HK-2 (cell line): ENCODE measurements around the gene CDH13.
A peak's percentile ranks its signal among the peaks of the same experiment; 100 is the strongest.

Experiments
- DNase-seq: peaks from one replicate; pipeline ENCODE4 v3.0.0-alpha.2; 2018; ENCODE audit not compliant: unreplicated experiment

CDH13 gene

GRCh38 chr16:83345846-83346640 is 719.3 kb downstream of the CDH13 start:
- no peak for DNase-seq

DNA sequence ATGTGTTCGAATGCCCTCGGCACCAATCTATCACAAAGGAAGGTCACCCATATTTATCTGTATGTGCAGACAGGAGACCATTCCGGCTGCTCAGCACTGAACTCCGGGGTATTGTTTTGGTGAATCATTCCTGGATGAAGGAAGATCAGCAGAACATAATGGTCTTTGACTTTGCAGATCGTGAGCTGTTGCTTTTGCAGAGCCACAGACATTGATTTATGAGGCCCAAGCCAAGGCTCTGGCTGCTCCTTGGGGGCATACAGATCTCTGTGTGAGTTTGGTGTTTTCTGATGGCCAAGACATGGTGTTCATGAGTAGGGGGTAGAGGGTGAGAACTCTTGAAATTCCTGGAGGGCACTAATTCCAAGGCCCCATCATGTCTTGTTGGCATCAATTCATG is 722.2 kb downstream of the CDH13 start:
- DNase-seq: no peak

DNA sequence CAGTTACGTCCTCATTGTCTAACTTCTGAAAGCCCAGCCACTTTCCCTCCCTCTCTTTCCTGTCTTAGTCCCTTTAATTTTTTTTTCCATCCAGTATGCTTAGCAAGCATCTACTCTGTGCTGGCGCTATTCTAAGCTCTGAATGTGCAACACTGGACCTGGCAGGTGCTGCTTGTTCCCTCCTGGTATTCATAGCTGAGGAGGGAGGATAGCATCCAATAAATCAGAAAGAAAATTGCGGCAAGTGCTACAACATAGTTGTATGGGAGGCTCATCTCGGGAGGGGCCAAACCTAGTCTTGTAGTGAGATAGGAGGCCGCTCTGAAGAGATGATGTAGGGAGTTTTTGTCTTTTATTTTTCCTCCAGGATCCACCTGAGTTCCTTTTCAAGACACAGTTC is 723.7 kb downstream of the CDH13 start:
- no peak for DNase-seq

- no peak for DNase-seq
Observed at GRCh38 chr16:83351846-83352245, 725.1 kb downstream of the CDH13 start.

DNA sequence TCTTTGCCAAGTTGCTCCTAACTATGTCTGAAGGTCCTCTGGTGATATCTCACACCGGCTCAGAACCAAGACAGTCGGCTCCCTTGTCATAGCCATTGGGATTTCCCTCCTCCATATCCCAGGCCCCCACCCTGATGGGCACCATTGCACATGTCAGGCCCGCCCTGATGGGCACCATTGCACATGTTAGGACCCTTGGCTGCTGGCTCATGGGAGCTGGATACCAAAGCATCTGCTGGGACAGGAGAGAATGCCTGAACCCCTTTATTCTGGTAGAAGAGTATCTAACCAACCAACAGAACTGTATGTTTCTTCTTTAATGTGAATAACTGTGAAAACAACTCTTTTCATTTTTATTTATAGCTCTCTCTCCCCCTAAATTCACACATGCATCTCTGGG is 726.5 kb downstream of the CDH13 start:
- no peak for DNase-seq

DNA sequence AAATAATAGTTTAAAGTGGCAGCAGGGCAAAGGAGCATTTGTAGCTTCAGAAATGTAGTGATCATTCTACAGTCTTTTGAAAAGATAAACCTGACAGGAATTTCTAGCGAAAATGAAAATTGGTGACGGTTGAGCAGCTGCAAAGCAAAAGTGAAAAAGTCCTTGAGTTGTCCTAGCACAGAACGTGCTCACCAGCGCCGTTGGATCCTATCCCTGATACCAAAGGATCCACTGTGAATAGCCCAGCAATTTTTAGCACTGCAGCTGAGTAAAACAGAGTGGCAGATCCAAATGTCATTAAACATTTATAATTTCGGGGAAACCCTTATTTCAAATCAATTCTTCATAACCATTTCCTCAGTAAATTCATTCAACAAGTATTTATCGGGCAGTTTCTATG is 727.2 kb downstream of the CDH13 start:
- no peak for DNase-seq

DNA sequence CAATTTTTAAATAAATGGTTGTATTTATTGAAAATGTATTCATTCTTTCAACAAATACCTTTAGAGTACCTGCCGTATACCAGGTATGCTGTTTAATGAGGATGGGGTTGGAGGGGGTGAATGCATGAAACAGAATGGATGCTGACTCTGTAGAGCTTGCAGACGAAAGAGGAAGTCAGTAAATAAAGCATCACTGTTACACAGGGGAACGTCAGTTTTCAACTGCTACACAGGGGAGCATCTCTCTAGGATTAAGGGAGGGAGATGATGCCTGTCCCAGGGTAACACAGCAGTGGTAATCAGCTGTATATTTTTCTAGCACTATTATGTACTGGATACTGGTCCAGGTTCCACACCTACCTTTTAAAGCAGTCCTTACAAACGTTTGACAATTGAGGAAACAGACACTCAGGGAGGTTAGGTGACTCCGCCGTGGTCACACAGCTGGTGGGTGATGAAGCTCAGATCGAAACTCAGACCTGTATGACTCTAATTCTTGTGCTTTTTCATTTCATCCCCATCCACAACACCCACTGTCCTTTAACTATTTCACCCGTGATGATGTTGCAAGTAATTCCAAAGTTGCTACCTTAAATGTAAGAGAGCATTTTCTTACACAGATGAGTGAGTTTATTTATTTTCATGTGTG is 728.9 kb downstream of the CDH13 start:
- DNase-seq: no peak

- peak; percentile 5 for DNase-seq
Observed at GRCh38 chr16:83356266-83356665, 729.5 kb downstream of the CDH13 start.

- DNase-seq: no peak
Observed at GRCh38 chr16:83356986-83357385, 730.2 kb downstream of the CDH13 start.

DNA sequence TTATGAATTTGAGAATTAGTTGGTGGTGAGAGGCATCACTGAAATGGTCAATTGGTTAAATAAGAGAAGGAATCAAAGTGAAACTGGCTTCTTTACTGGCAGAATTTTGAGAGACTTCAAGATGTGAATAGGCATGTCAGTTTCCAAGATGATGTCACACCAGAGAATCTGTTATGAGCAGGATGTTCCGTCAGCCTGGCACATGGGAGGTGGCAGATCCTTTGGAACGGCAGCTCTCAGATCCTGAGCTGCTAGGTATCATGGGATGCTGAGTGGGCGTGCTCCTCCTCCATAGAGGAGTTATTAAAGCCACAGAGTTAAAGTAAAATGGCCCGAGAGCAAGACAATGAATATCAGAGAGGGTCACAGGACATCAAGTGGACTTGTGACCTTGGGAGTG is 736.8 kb downstream of the CDH13 start:
- DNase-seq: no peak

DNA sequence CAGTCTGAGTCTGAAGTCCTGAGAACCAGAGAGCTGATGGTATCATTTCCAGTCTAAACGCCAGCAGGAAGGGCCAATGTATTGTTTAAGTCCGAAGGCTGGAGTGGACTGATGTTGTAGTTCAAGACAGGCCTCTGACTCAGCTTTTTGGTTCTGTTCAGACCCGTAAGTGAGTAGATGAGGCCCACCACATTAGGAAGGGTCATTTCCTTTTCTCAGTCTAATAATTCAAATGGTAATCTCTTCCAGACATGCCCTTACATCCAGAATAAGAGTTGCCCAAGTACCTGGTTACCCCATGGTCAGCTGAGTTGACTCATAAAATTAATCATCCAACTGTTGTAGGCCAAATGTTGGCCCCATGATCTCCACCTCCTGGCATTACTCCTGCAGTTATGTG is 738.4 kb downstream of the CDH13 start:
- no peak for DNase-seq

DNA sequence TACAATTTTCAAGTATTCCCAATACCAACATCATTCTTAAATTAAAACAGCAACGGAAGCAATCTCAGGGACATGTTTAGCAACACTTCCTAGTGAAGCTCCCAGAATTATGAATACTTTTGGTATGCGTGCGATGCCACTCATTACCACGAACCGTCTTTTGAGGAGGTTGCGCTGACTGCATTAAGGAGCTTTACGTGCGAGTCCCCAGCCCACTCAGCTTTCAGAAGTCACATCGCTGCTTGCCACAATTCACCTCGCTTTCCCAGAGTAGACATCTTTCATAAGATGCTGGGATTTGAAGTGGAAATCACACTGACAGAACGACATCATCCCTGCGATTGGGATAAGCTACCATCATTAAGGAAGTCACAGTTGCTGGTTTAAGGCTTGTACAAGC is 739.5 kb downstream of the CDH13 start:
- DNase-seq: no peak

DNA sequence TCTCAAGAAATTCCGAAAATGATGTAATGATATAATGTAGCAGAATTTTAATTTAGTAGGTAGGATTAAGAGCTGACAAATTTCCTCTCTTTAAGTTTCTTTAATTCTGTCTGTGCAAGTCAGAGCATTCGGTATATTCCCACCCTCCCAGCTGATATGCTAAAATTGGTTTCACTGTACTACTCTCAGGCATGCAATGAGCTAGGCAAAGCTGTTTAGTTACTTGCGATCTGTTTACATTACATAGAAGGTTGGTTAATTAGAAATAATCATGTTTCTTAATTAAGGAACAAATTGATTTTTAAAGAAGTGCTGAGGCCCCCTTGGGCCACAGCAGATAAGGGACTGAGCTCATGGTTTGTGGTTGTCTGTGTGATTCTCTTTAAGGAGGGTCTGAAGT is 748.2 kb downstream of the CDH13 start:
- no peak for DNase-seq

- DNase-seq: no peak
Observed at GRCh38 chr16:83389751-83390150, 763.0 kb downstream of the CDH13 start.

- DNase-seq: no peak
Observed at GRCh38 chr16:83390759-83391158, 764.0 kb downstream of the CDH13 start.

GRCh38 chr16:83392743-83393142 is 766.0 kb downstream of the CDH13 start:
- no peak for DNase-seq

- DNase-seq: no peak
Observed at GRCh38 chr16:83393196-83393981, 766.6 kb downstream of the CDH13 start.

- DNase-seq: no peak
Observed at GRCh38 chr16:83397601-83398291, 771.0 kb downstream of the CDH13 start.

- no peak for DNase-seq
Observed at GRCh38 chr16:83400234-83400633, 773.5 kb downstream of the CDH13 start.

- DNase-seq: no peak
Observed at GRCh38 chr16:83402160-83402814, 775.5 kb downstream of the CDH13 start.

GRCh38 chr16:83402967-83403366 is 776.2 kb downstream of the CDH13 start:
- no peak for DNase-seq

GRCh38 chr16:83403761-83404160 is 777.0 kb downstream of the CDH13 start:
- DNase-seq: no peak
